Activated CD8-positive, alpha-beta memory T cell treated with anti-CD3 and anti-CD28 coated beads for 36 hours (primary cell): ENCODE results near the gene NPFF. TPM values are rescaled to one million over a fixed set of nuclear protein-coding genes. Genes with fewer than 3 reads are reported as not detected.

Source experiments
- CTCF ChIA-PET: fragments of 350-600 bp; sonication (Branson Sonifier 250); formaldehyde crosslinking; loops from one replicate; lab custom pipeline; 2021; ENCODE audit warnings: antibody characterized with exemption; lab: Charles Lee
- POLR2A ChIA-PET: fragments of 350-600 bp; sonication (Branson Sonifier 250); formaldehyde crosslinking; loops from one replicate; lab custom pipeline; 2021; ENCODE audit warnings: antibody characterized with exemption; lab: Charles Lee
- total RNA-seq, 2 experiments: library from RNA; stranded (reverse); gene quantifications; one replicate each; pipeline ENCODE4 v1.2.3, GENCODE V29; 2021

Gene NPFF
- total RNA-seq, 2 experiments from 2014 or later = not detected

- POLR2A ChIA-PET = no interaction called here
- CTCF ChIA-PET = interaction anchor here (1.5 kb wide), 1 partner anchor 158 kb away, joined by 3 read pairs; the partner anchor contains the start of gene ATP5MC2
These were observed 9.6 kb upstream of the NPFF start for GRCh38 chr12:53516758-53517455.

- CTCF ChIA-PET = interaction anchor here (1.2 kb wide), 1 partner anchor 163 kb away, joined by 3 read pairs; no protein-coding TSS in a partner anchor
- POLR2A ChIA-PET = no interaction called here
These were observed 8.0 kb upstream of the NPFF start for GRCh38 chr12:53515291-53515680.

GRCh38 chr12:53514628-53515290 lies 7.5 kb upstream of the NPFF start:
- ChIA-PET CTCF (interaction anchor here (1.2 kb wide), 1 partner anchor 162 kb away, joined by 3 read pairs; no protein-coding TSS in a partner anchor), POLR2A (no interaction called here)

- POLR2A ChIA-PET = no interaction called here
- CTCF ChIA-PET = interaction anchor here (0.8 kb wide), 1 partner anchor 20 kb away, joined by 3 read pairs; no protein-coding TSS in a partner anchor
These were observed 6.6 kb upstream of the NPFF start for GRCh38 chr12:53513712-53514410.

- POLR2A ChIA-PET = interaction anchor here (0.7 kb wide), 1 partner anchor 9 kb away, joined by 3 read pairs; the partner anchor contains the start of gene TARBP2
- CTCF ChIA-PET = interaction anchor here (1.4 to 2.3 kb wide), 4 partner anchors 10 to 165 kb away, joined by 3 to 12 read pairs (median 6); partner anchors contain the start of gene TARBP2
These were observed 3.0 kb upstream of the NPFF start for GRCh38 chr12:53510181-53510812.

- POLR2A ChIA-PET = interaction anchor here (0.6 kb wide), 2 partner anchors 37 to 91 kb away, joined by 4 to 10 read pairs; no protein-coding TSS in a partner anchor
- CTCF ChIA-PET = interaction anchor here (0.6 to 2.3 kb wide), 22 partner anchors 8 to 551 kb away, joined by 3 to 12 read pairs (median 4); partner anchors contain the start of gene TARBP2
These were observed 1.4 kb upstream of the NPFF start for GRCh38 chr12:53508534-53509170.

- ChIA-PET POLR2A (no interaction called here), CTCF (interaction anchor here (0.5 to 1.9 kb wide), 4 partner anchors 19 to 143 kb away, joined by 3 to 7 read pairs (median 5); no protein-coding TSS in a partner anchor)
These were observed 260 bp upstream of the NPFF start for GRCh38 chr12:53507603-53507885.

- ChIA-PET POLR2A (interaction anchor here (1.2 kb wide), 1 partner anchor 24 kb away, joined by 3 read pairs; no protein-coding TSS in a partner anchor), CTCF (interaction anchor here (1.5 kb wide), 1 partner anchor 85 kb away, joined by 4 read pairs; no protein-coding TSS in a partner anchor)
These were observed 866 bp downstream of the NPFF start for GRCh38 chr12:53506450-53506785.

GRCh38 chr12:53505555-53506449 lies 1.5 kb downstream of the NPFF start:
- POLR2A ChIA-PET = interaction anchor here (1.2 kb wide), 1 partner anchor 23 kb away, joined by 3 read pairs; no protein-coding TSS in a partner anchor
- CTCF ChIA-PET = interaction anchor here (0.6 to 1.7 kb wide), 3 partner anchors 17 to 152 kb away, joined by 3 to 4 read pairs (median 3); no protein-coding TSS in a partner anchor

- CTCF ChIA-PET = interaction anchor here (0.6 to 1.9 kb wide), 3 partner anchors 18 to 153 kb away, joined by 3 to 5 read pairs (median 3); no protein-coding TSS in a partner anchor
These were observed 2.2 kb downstream of the NPFF start for GRCh38 chr12:53505086-53505485.

GRCh38 chr12:53504004-53504920 lies 3.0 kb downstream of the NPFF start:
- ChIA-PET CTCF (interaction anchor here (0.6 to 1.9 kb wide), 4 partner anchors 12 to 715 kb away, joined by 3 to 5 read pairs (median 4); no protein-coding TSS in a partner anchor), POLR2A (no interaction called here)

More at GRCh38 chr12:53505086-53505485, 2.2 kb downstream of the NPFF start:
- POLR2A ChIA-PET = no interaction called here

GRCh38 chr12:53502983-53503728 lies 4.1 kb downstream of the NPFF start:
- CTCF ChIA-PET = interaction anchor here (1.5 to 1.9 kb wide), 3 partner anchors 11 to 151 kb away, joined by 3 to 5 read pairs (median 4); no protein-coding TSS in a partner anchor
- POLR2A ChIA-PET = no interaction called here

- POLR2A ChIA-PET = no interaction called here
- CTCF ChIA-PET = interaction anchor here (1.6 kb wide), 1 partner anchor 41 kb away, joined by 3 read pairs; no protein-coding TSS in a partner anchor
These were observed 5.0 kb downstream of the NPFF start for GRCh38 chr12:53502331-53502730.

- POLR2A ChIA-PET = interaction anchor here (0.6 to 1.4 kb wide), 8 partner anchors 8 to 423 kb away, joined by 3 to 6 read pairs (median 4); partner anchors contain the start of genes AAAS and SPRYD3
- CTCF ChIA-PET = interaction anchor here (0.6 to 2.4 kb wide), 10 partner anchors 7 to 460 kb away, joined by 3 to 12 read pairs (median 3); partner anchors contain the start of gene ATP5MC2
These were observed 5.6 kb downstream of the NPFF start for GRCh38 chr12:53501615-53502181.
